Kidney (tissue), 14 donors: ENCODE results near the gene LYZL1. TPM values are rescaled to one million over a fixed set of nuclear protein-coding genes. Genes with fewer than 3 reads are reported as not detected.
A peak's percentile ranks its signal among the peaks of the same experiment; 100 is the strongest.

Experiments
- DNase-seq, 5 donors: peaks; one replicate each; pipeline ENCODE4 v3.0.0-alpha.2; 2013 to 2020
- FAIRE-seq: peaks from 2 replicates; lab custom pipeline; 2012; peaks lifted over from hg19 to GRCh38; lab: Jason Lieb, UNC
- H3K27ac ChIP-seq, 2 donors: one replicate each; pipeline ENCODE4 v1.7.0; 2013; ENCODE audit warnings: low read depth in 2 of 2, low read length in 2 of 2, inconsistent platforms in 1 of 2
- H3K27me3 ChIP-seq: one replicate; pipeline ENCODE4 v1.7.1; 2013; ENCODE audit warnings: low read length, inconsistent platforms; ENCODE audit not compliant: control insufficient read depth, insufficient read depth
- H3K36me3 ChIP-seq, 3 donors: one replicate each; pipeline versions ENCODE4 v1.7.0 to v1.7.1; 2013; ENCODE audit warnings: low read length in 3 of 3, control low read depth in 1 of 3, inconsistent platforms in 1 of 3; ENCODE audit not compliant: insufficient read depth in 3 of 3, control insufficient read depth in 2 of 3
- H3K4me1 ChIP-seq, 3 donors: one replicate each; pipeline versions ENCODE4 v1.7.0 to v1.7.1; 2013; ENCODE audit warnings: low read length in 3 of 3, inconsistent platforms in 1 of 3, low read depth in 1 of 3; ENCODE audit not compliant: control insufficient read depth in 2 of 3, insufficient read depth in 2 of 3
- H3K4me3 ChIP-seq, 3 donors: one replicate each; pipeline versions ENCODE4 v1.7.0 to v1.8.1; 2013; ENCODE audit warnings: low read length in 3 of 3, control low read depth in 1 of 3, inconsistent platforms in 1 of 3
- H3K9ac ChIP-seq, 3 donors: one replicate each; pipeline versions ENCODE4 v1.7.0 to v1.7.1; 2013; ENCODE audit warnings: low read length in 3 of 3, control low read depth in 1 of 3, inconsistent platforms in 1 of 3
- H3K9me3 ChIP-seq, 3 donors: one replicate each; pipeline versions ENCODE4 v1.7.0 to v1.7.1; 2013; ENCODE audit warnings: low read length in 3 of 3, control low read depth in 1 of 3, inconsistent platforms in 1 of 3; ENCODE audit not compliant: control insufficient read depth in 2 of 3, insufficient read depth in 1 of 3
- intact Hi-C: fragments of 100-400 bp; cut with DNase I; formaldehyde crosslinking; loops from one replicate; pipeline ENCODE4 v1.11.1; 2022
- polyA plus RNA-seq: library from polyadenylated mRNA; stranded (reverse); fragments of 350-450 nt; fragmentation: Illumina TruSeq; extraction: RNeasy Lipid Tissue Mini Kit (QIAGEN cat#74804); gene quantifications from one replicate; pipeline ENCODE4 v1.2.3, GENCODE V29; 2014; ENCODE audit warnings: low read depth, low replicate concordance; ENCODE audit not compliant: insufficient read depth
- total RNA-seq: library from RNA; stranded (reverse); fragmentation: NEBNext Ultra II Directional; extraction: Animal tissue kit (Norgen Biotek cat#: 25700); gene quantifications from one replicate; pipeline ENCODE4 v1.2.1, GENCODE V29; 2021
- TF ChIP-seq, protein P1 (sequence below): IDR thresholded peaks from 3 replicates; pipeline ENCODE4 v1.5.1; 2012; ENCODE audit warnings: mild to moderate bottlenecking, moderate library complexity, borderline replicate concordance; ENCODE audit not compliant: insufficient read depth; ENCODE audit errors: extremely low read depth
- donor health status: control.
- donor health status: control.
- donor health status: control.
- donor health status: control.
- donor health status: control.
- donor health status: DM: yes; HTN: yes; CAD: no.
- donor health status: Normal renal cell carcinoma (clear cell type).

LYZL1 gene
- total and polyA plus RNA-seq, 2 donors from 2014 or later: not detected

DNA sequence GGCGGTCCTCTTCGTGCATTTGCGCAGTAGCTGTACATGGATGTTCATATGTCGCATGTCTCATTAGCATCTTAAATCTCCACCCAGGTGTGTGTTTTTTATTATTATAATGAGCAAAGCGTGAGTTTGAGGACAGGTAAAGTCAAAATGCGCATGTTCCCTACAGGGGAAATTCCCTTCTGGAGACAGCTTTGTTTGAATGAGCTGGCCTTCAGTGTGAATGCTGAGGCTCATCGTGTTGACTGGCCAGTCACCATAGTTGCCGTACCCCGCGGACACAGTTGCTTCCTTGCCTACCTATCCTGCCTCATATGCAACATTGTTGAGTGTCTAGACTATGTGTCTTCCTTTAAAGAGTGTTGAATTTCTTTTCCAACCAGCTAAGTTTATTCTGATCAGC lies 13.6 kb downstream of the LYZL1 start:
- Histone ChIP-seq H3K4me1 (peaks cover 3 to 6% (median 5%) of the 10 kb centered on the region in 3 donors), H3K9me3 (peaks cover 0 to 20% (median 4%) of the 10 kb centered on the region in 3 donors), H3K27ac (no peak overlapping the region), H3K36me3 (no peaks in the 10 kb centered on the region), H3K27me3 (no peaks in the 10 kb centered on the region), H3K9ac (no peak overlapping the region), H3K4me3 (peak overlapping the region in 1 of 3 donors; percentile 22)
- FAIRE-seq (no peak), DNase-seq (no peak)
- intact Hi-C loops: loop anchor here (10.0 kb wide), 2 partner anchors 638 to 678 kb away; no protein-coding TSS in a partner anchor
- TF ChIP-seq, protein P1, sequence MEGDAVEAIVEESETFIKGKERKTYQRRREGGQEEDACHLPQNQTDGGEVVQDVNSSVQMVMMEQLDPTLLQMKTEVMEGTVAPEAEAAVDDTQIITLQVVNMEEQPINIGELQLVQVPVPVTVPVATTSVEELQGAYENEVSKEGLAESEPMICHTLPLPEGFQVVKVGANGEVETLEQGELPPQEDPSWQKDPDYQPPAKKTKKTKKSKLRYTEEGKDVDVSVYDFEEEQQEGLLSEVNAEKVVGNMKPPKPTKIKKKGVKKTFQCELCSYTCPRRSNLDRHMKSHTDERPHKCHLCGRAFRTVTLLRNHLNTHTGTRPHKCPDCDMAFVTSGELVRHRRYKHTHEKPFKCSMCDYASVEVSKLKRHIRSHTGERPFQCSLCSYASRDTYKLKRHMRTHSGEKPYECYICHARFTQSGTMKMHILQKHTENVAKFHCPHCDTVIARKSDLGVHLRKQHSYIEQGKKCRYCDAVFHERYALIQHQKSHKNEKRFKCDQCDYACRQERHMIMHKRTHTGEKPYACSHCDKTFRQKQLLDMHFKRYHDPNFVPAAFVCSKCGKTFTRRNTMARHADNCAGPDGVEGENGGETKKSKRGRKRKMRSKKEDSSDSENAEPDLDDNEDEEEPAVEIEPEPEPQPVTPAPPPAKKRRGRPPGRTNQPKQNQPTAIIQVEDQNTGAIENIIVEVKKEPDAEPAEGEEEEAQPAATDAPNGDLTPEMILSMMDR: no peak

DNA sequence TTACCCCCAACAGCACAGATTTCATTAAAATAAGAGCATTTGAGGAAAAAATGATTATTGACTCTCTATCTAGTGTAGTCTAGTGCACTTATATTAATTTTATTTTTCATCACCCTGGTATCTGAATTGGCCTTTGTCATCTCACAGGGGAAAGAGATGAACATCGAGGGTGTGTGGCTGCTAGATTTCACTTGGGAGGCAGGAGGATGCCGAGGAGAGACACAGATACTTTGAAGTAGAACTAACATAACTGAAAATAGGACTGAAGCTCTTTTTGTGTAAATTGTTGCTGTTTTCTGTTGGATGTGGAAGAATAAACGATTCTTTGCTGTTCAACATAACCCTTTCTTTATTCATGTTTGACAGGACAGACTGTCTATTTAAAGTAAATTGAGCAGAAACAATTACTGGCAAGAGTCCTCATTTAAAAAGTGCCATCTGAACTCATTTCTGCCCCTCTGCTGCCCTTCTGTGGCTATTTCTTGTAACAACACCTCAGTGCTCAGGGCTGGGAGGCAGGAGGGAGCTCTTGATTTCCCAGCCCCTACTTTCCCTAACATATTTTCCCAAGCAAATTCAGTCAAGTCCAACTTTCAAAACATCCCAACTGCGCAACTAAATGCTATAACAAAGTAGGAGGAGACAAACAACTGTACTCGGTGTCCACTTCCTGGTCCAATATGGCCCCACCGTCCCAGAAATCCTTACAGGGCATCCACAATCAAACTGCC lies 15.6 kb downstream of the LYZL1 start:
- peaks cover 3 to 6% (median 5%) of the 10 kb centered on the region in 3 donors for H3K4me1 ChIP-seq
- H3K27me3 ChIP-seq: no peaks in the 10 kb centered on the region
- FAIRE-seq (peak; percentile 93), DNase-seq (peak in 4 of 5 donors; percentile 74 to 92 (median 80))
- intact Hi-C loops: loop anchor here (10.0 kb wide), 2 partner anchors 640 to 680 kb away; no protein-coding TSS in a partner anchor
- peaks cover 0 to 11% (median 0%) of the 10 kb centered on the region in 3 donors for H3K9me3 ChIP-seq
- TF ChIP-seq, protein P1: peak; percentile 86
- H3K9ac ChIP-seq: no peak overlapping the region
- H3K27ac ChIP-seq: no peak overlapping the region
- H3K36me3 ChIP-seq: no peaks in the 10 kb centered on the region
- no peak overlapping the region for H3K4me3 ChIP-seq

DNA sequence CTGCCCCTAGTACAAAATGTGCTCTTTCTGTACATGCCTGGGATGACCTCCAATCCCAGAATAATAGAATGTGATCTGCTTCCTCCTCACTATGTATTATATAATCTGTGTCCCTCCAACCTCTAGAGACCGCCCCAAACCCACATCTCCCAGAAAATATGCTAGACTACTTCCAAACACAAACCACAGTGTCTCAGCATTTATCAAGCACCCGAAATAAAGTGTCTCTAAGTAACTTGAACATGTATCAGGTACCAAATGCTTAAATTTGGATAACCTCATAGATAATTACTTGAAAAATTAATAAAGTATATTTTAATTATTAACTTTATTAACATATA lies 16.1 kb downstream of the LYZL1 start:
- peaks cover 3 to 6% (median 5%) of the 10 kb centered on the region in 3 donors for H3K4me1 ChIP-seq
- H3K36me3 ChIP-seq: no peaks in the 10 kb centered on the region
- intact Hi-C loops: loop anchor here (10.0 kb wide), 2 partner anchors 640 to 680 kb away; no protein-coding TSS in a partner anchor
- no peaks in the 10 kb centered on the region for H3K27me3 ChIP-seq
- TF ChIP-seq, protein P1: no peak
- DNase-seq (no peak), FAIRE-seq (no peak)
- H3K4me3 ChIP-seq: no peak overlapping the region
- H3K9ac ChIP-seq: no peak overlapping the region
- no peak overlapping the region for H3K27ac ChIP-seq
- H3K9me3 ChIP-seq: peaks cover 0 to 11% (median 0%) of the 10 kb centered on the region in 3 donors
